HepG2 (cell line): ENCODE data around the gene HERPUD2. TPM values are rescaled to one million over a fixed set of nuclear protein-coding genes. Genes with fewer than 3 reads are reported as not detected.
A peak's percentile ranks its signal among the peaks of the same experiment; 100 is the strongest.

Source experiments
- BRCA1 ChIP-seq: sonication (generic); formaldehyde crosslinking; IDR thresholded peaks from 2 replicates; pipeline ENCODE4 v1.4.0; 2020; ENCODE audit warnings: missing genetic modification reagents
- ETV6 ChIP-seq: sonication (generic); formaldehyde crosslinking; conservative IDR thresholded peaks from 2 replicates; pipeline ENCODE4 v1.4.0; 2020; ENCODE audit warnings: missing genetic modification reagents
- GFI1 ChIP-seq: sonication (generic); formaldehyde crosslinking; IDR thresholded peaks from 2 replicates; pipeline ENCODE4 v1.5.0; 2020; ENCODE audit warnings: missing genetic modification reagents, mild to moderate bottlenecking, borderline replicate concordance
- HNF4A ChIP-seq: sonication (generic); formaldehyde crosslinking; IDR thresholded peaks from 2 replicates; pipeline ENCODE4 v1.4.0; 2020; ENCODE audit warnings: missing genetic modification reagents
- HNRNPL ChIP-seq: fragments of 200-400 bp; formaldehyde crosslinking; IDR thresholded peaks from 2 replicates; pipeline ENCODE4 v1.6.1; 2017; ENCODE audit warnings: mild to moderate bottlenecking, low read depth, low read length
- KLF9 ChIP-seq: IDR thresholded peaks from 2 replicates; pipeline ENCODE4 v1.6.1; 2016; ENCODE audit warnings: low read depth
- MTF2 ChIP-seq: sonication (generic); formaldehyde crosslinking; IDR thresholded peaks from 2 replicates; pipeline ENCODE4 v1.5.0; 2020; ENCODE audit warnings: missing genetic modification reagents, borderline replicate concordance
- NKX3-1 ChIP-seq: sonication (generic); formaldehyde crosslinking; IDR thresholded peaks from 2 replicates; pipeline ENCODE4 v1.5.0; 2020; ENCODE audit warnings: missing genetic modification reagents
- SMC3 ChIP-seq: IDR thresholded peaks from 2 replicates; pipeline ENCODE4 v1.6.1; 2011; ENCODE audit warnings: low read length, improper control_type of control experiment
- THRA ChIP-seq: sonication (generic); formaldehyde crosslinking; IDR thresholded peaks from 2 replicates; pipeline ENCODE4 v1.4.0; 2020; ENCODE audit warnings: missing genetic modification reagents, borderline replicate concordance
- U2AF1 ChIP-seq: fragments of 200-400 bp; formaldehyde crosslinking; optimal IDR thresholded peaks from 2 replicates; pipeline ENCODE3; 2017; ENCODE audit warnings: mild to moderate bottlenecking, low read depth, low read length
- ZBTB2 ChIP-seq: sonication (generic); formaldehyde crosslinking; IDR thresholded peaks from 2 replicates; pipeline ENCODE4 v1.8.0; 2022; ENCODE audit warnings: low read depth, missing genetic modification reagents
- ZBTB26 ChIP-seq: IDR thresholded peaks from 2 replicates; pipeline ENCODE4 v1.6.1; 2016; ENCODE audit warnings: missing compliant biosample characterization, missing genetic modification reagents, borderline replicate concordance
- ZHX2 ChIP-seq, 2 experiments: sonication (generic) in 1 of 2; formaldehyde crosslinking in 1 of 2; IDR thresholded peaks; 2 replicates each; pipeline versions ENCODE4 v1.6.1 to v1.9.0; 2014 to 2022; ENCODE audit warnings: antibody characterized with exemption in 1 of 2, borderline replicate concordance in 1 of 2, inconsistent platforms in 1 of 2, low read depth in 1 of 2, missing genetic modification reagents in 1 of 2
- ZNF225 ChIP-seq: sonication (generic); formaldehyde crosslinking; IDR thresholded peaks from 2 replicates; pipeline ENCODE4 v1.4.0; 2020; ENCODE audit warnings: mild to moderate bottlenecking, missing genetic modification reagents
- ZNF350 ChIP-seq: sonication (generic); formaldehyde crosslinking; IDR thresholded peaks from 2 replicates; pipeline ENCODE4 v1.4.0; 2020; ENCODE audit warnings: mild to moderate bottlenecking, low read depth, missing genetic modification reagents, borderline replicate concordance
- ZNF615 ChIP-seq: sonication (generic); formaldehyde crosslinking; IDR thresholded peaks from 2 replicates; pipeline ENCODE4 v1.5.0; 2020; ENCODE audit warnings: mild to moderate bottlenecking, missing genetic modification reagents, borderline replicate concordance
- ZNF629 ChIP-seq: sonication (generic); formaldehyde crosslinking; conservative IDR thresholded peaks from 2 replicates; pipeline ENCODE4 v1.5.0; 2020; ENCODE audit warnings: missing genetic modification reagents
- ZSCAN12 ChIP-seq: sonication (generic); formaldehyde crosslinking; IDR thresholded peaks from 2 replicates; pipeline ENCODE4 v1.9.0; 2021; ENCODE audit warnings: mild to moderate bottlenecking, missing genetic modification reagents
- polyA plus RNA-seq, 8 experiments: library from polyadenylated mRNA; depleted of rRNA in 3 of 8; stranded (reverse) in 7 of 8; unstranded in 1 of 8; fragments of >200 nt; fragmentation: Illumina TruSeq in 4 of 8; extraction: Trizol in 4 of 8; gene quantifications; 2 replicates each; pipeline versions ENCODE4 v1.2.1 to v1.2.3, GENCODE V29; 2011 to 2016; ENCODE audit warnings: low read depth in 4 of 8, missing spikeins in 1 of 8, mixed read lengths in 1 of 8; ENCODE audit not compliant: insufficient read depth in 1 of 8
- total RNA-seq, 5 experiments: library from RNA; depleted of rRNA; stranded (reverse); fragments of >200 nt; fragmentation: Illumina TruSeq; extraction: Trizol; gene quantifications; 2 replicates each; pipeline ENCODE4 v1.2.3, GENCODE V29; 2016; ENCODE audit warnings: low read depth in 1 of 5

Gene HERPUD2
- total and polyA plus RNA-seq, 2 of the 13 experiments (the other 11 are each of a cell fraction or from before 2014, with no cell fraction given): 10.7 to 38.6 TPM

GRCh38 chr7:35694784-35695472 is at the start of gene HERPUD2 (continued):
- TF ChIP-seq ZNF225 (CRISPR knock-in tag) (peak; percentile 78; the same call in 1 of the 2 replicates), ZNF350 (CRISPR knock-in tag) (peak; percentile 71), HNF4A (CRISPR knock-in tag) (no peak; the same call in 1 of the 2 replicates), ZBTB26 (CRISPR knock-in tag) (peak; percentile 83; the same call in 1 of the 2 replicates), U2AF1 (no peak), ETV6 (CRISPR knock-in tag) (no peak; the same call in 1 of the 2 replicates), THRA (CRISPR knock-in tag) (peak; percentile 74), ZHX2 (IDR thresholded peaks at IDR 0.05; ENCODE audit: low read depth) (peak; percentile 60), ZHX2 (CRISPR knock-in tag; IDR thresholded peaks at IDR 0.05; ENCODE audit: borderline replicate concordance) (0 out of 2 replicates have a peak, but pooled peaks have one; percentile 14), BRCA1 (peak; percentile 84; the same call in 1 of the 2 replicates), NKX3-1 (CRISPR knock-in tag) (no peak), GFI1 (CRISPR knock-in tag) (no peak), MTF2 (CRISPR knock-in tag) (peak; percentile 82; the same call in 1 of the 2 replicates), ZNF615 (CRISPR knock-in tag) (no peak), SMC3 (no peak), ZBTB2 (CRISPR knock-in tag) (peak; percentile 83), HNRNPL (no peak), ZNF629 (CRISPR knock-in tag) (0 out of 2 replicates have a peak, but pooled peaks have one; percentile 6), ZSCAN12 (CRISPR knock-in tag) (0 out of 2 replicates have a peak, but pooled peaks have one; percentile 53), KLF9 (CRISPR knock-in tag) (no peak; the same call in 1 of the 2 replicates)
